AG04449 (cell line): ENCODE results near the gene ASIC3.

Experiments
- CTCF ChIA-PET: fragments of 350-600 bp; formaldehyde crosslinking; extraction: SDS; loops from one replicate; lab custom pipeline; 2021; ENCODE audit warnings: antibody characterized with exemption; lab: Yijun Ruan, JAX
- POLR2A ChIA-PET: fragments of 400-600, 350-600 bp; formaldehyde crosslinking; extraction: SDS; loops from one replicate; lab custom pipeline; 2020; ENCODE audit warnings: antibody characterized with exemption, inconsistent platforms; lab: Yijun Ruan, JAX
- DNase-seq: peaks from one replicate; pipeline ENCODE4 v3.0.0-alpha.2; 2010; ENCODE audit warnings: low read depth, low spot score
- H3K4me3 ChIP-seq: 2 replicates; pipeline ENCODE4 v1.5.1; 2011; ENCODE audit warnings: low read depth, mild to moderate bottlenecking, control low read depth, low read length
- CTCF ChIP-seq: IDR thresholded peaks from one replicate; pipeline ENCODE4 v1.5.1; 2011; ENCODE audit warnings: mild to moderate bottlenecking, moderate library complexity, low read length, control low read depth, inconsistent platforms; ENCODE audit not compliant: insufficient read depth; ENCODE audit errors: missing control alignments

The ASIC3 gene

DNA sequence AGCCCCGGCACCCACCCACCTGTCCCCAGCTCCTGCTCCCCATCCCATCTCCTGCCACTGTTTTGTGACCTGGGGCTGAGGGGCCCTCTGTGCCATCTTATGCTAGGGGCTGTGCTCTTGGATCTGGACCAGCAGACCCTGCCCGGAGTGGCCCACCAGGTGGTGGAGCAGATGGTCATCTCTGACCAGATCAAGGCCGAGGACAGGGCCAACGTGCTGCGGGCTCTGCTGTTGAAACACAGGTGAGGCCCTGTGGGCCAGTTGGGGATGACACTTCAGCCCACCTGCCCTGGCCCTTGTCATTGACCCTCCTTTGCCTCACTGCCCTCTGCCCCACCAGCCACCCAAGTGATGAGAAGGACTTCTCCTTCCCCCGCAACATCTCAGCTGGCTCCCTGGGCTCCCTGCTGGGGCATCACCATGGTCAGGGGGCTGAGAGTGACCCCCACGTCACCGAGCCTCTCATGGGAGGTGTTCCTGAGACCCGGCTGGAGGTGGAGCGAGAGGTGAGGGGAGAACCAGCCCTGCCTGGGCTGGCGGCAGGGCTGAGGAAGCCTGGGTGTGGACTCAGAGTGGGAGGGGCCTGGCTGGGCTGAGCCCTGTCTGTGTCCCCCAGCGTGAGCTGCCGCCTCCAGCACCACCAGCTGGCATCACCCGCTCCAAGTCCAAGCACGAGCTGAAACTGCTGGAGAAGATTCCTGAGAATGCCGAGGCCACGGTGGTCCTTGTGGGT lies 21.7 kb downstream of the ASIC3 start:
- no peak for TF ChIP-seq CTCF
- POLR2A ChIA-PET = interaction anchor here (0.6 kb wide), 1 partner anchor 137 kb away, joined by 3 read pairs; no protein-coding TSS in a partner anchor
- no peak overlapping the region for H3K4me3 ChIP-seq
- CTCF ChIA-PET = interaction anchor here (2.6 to 4.4 kb wide), 2 partner anchors 7 to 42 kb away, joined by 11 to 24 read pairs; no protein-coding TSS in a partner anchor
- no peak for DNase-seq

- DNase-seq = no peak
- POLR2A ChIA-PET = interaction anchor here (0.6 kb wide), 1 partner anchor 136 kb away, joined by 3 read pairs; no protein-coding TSS in a partner anchor
- CTCF ChIA-PET = no interaction called here
- H3K4me3 ChIP-seq = no peak overlapping the region
- no peak for TF ChIP-seq CTCF
Measured at GRCh38 chr7:151070574-151070960, 22.2 kb downstream of the ASIC3 start.

- H3K4me3 ChIP-seq = no peak overlapping the region
- POLR2A ChIA-PET = interaction anchor here (0.7 to 1.0 kb wide), 2 partner anchors 8 to 85 kb away, joined by 3 to 5 read pairs; no protein-coding TSS in a partner anchor
- CTCF ChIA-PET = no interaction called here
- DNase-seq = no peak
- no peak for TF ChIP-seq CTCF
Measured at GRCh38 chr7:151071032-151071866, 22.9 kb downstream of the ASIC3 start.

GRCh38 chr7:151073990-151074389 lies 25.7 kb downstream of the ASIC3 start:
- DNase-seq = no peak
- CTCF ChIA-PET = interaction anchor here (1.0 to 1.4 kb wide), 3 partner anchors 11 to 37 kb away, joined by 3 to 4 read pairs (median 3); no protein-coding TSS in a partner anchor
- no peak overlapping the region for H3K4me3 ChIP-seq
- POLR2A ChIA-PET = no interaction called here
- no peak for TF ChIP-seq CTCF

- TF ChIP-seq CTCF = no peak
- CTCF ChIA-PET = interaction anchor here (1.4 kb wide), 1 partner anchor 10 kb away, joined by 3 read pairs; no protein-coding TSS in a partner anchor
- no peak for DNase-seq
- POLR2A ChIA-PET = no interaction called here
- no peak overlapping the region for H3K4me3 ChIP-seq
Measured at GRCh38 chr7:151074817-151075661, 26.7 kb downstream of the ASIC3 start.
